Posterior cingulate gyrus (tissue), 11 donors: ENCODE results near the gene TPP1.
A peak's percentile ranks its signal among the peaks of the same experiment; 100 is the strongest.

Experiments used
- DNase-seq, 10 donors: peaks; one replicate each; pipeline versions ENCODE4 v3.0.0 to v3.0.0-alpha.2; 2020 to 2021; ENCODE audit warnings: mixed read lengths in 3 of 10
- intact Hi-C: fragments of 100-400 bp; cut with DNase I; formaldehyde crosslinking; loops from one replicate; pipeline ENCODE4 v1.15.1; 2023

The TPP1 gene

DNA sequence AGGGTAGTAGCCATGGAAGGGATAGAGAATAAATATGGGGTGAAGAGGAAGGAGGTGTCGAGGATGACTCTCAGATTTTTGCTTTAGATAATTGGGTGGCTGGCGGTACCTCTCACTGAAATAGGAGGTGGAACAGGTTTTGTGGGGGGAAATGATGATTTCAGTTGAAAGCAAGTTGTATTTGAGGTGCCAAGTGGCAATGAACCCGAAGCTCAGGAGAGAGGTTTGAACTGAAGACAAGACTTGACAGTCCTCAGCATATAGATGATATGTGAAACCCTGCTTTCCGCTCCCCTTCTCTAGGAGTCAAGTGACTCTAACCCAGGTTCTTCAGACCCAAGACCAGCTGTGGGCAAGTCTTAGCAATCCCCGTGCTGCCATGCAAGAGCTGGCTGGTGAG, 49.5 kb downstream of the TPP1 start:
- intact Hi-C loops: no loop called here
- no peak for DNase-seq

DNA sequence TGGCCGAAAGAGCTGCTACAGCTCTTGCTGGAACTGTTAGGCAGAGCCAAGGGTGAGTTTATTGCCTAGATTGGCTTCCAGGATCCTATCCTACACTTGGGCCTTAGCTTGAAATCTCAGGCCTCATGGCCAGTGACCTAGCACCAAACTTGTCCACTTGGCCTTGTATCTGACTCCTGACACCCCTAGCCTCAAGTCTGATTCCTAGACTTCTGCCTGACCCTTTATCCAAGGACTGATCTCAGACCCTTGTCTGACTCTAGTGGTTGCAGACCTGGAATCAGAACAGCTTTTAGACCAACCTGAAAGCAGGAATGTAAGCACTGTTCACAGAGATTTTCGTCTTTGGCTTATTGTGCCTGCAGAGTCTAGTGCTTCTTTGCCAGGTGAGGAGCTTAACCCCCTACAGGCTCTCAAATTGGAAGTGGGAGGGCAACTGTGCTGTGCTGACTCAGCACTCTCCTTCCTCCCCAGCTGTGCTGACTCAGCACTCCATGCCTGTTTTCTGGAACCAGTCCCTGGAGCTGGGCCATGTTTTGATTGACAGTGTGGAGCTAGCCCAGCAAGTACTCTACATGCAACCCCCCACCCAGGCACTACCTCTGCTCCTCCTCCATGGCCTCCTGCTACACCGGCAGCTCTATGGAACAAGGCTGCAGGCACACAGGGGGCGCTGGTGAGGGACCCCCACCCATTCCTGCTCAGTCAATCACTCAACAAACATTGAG, 50.9 kb downstream of the TPP1 start:
- intact Hi-C loops: no loop called here
- peak in 5 of 10 donors; percentile 25 to 89 (median 41) for DNase-seq

DNA sequence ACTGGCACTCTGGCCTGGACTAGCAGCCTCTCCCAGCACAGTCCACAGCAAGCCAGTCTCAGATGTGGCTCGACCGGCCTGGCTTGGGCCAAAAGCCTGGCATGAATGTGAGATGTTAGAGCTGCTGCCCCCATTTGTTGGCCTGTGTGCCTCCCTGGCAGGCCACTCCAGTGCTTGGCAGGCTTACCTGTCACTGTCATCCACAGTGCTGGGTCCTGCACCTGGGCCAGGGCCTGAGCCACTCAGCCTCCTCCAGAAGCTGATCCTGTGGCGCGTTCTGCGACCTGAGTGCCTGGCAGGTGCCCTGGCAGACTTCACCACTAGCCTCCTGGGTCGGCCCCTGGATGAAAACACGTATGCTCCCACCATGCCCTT, 51.9 kb downstream of the TPP1 start:
- intact Hi-C loops: no loop called here
- peak in 1 of 10 donors; percentile 86 for DNase-seq

DNA sequence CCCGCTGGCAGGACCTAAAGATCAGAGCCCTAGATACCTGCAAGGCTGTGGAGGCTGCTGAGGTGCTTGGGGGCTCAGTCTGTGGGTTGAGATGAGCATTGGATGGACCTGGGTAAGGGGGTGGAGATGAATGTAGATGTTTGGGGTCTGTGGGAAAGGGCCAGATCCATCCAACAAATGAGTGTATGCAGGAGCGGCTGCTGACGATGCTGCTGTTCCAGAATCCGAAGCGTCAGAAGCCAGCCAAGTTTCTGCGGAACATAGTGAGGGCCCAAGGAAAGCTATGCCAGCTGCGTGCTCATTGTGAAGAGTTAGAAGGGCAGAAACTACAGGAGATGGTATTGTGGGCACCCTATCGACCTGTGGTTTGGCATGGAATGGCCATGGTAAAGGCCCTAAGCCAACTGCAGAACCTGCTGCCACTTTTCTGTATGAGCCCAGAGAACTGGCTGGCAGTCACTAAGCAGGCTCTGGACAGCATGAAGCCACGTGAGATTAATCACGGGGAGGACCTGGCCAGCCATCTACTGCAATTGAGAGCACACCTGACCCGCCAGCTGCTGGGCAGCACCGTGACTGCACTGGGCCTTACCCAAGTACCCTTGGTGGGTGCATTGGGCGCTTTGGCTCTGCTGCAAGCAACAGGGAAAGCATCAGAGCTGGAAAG, 52.4 kb downstream of the TPP1 start:
- intact Hi-C loops: no loop called here
- DNase-seq: no peak

DNA sequence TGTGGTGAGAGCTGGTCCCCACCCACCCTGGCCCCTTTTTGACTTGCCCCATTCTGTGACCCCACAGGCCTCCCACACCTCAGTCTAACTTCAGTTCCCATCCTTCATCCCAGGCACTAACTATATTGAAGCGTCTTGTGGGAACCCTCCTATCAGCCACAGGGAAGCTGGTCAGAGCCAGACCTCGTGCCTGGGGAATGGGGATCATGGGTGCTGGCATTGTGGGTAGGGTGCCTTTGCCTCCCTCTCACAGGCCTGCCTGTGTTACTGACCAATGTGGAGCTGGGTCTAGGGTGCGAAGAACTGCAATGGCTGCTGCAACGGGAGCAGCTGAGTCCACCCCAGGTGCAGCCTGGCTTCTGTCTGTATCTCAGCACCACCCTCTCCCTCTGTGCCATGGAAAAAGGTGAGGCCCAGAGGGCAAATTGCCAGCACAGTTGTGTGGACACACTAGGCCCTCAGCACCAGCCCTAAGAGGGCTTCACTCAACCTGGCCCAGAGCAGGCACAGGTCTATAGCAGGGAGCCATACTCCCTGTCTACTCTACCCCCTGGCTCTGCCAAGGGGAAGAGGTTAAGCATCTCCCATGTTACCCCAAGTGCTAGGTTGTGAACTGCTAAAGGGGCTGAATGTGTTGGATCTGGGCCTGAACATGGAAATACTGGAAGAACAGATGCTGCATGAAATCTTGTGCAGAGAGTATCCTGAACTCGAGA, 53.1 kb downstream of the TPP1 start:
- intact Hi-C loops: no loop called here
- DNase-seq: no peak

DNA sequence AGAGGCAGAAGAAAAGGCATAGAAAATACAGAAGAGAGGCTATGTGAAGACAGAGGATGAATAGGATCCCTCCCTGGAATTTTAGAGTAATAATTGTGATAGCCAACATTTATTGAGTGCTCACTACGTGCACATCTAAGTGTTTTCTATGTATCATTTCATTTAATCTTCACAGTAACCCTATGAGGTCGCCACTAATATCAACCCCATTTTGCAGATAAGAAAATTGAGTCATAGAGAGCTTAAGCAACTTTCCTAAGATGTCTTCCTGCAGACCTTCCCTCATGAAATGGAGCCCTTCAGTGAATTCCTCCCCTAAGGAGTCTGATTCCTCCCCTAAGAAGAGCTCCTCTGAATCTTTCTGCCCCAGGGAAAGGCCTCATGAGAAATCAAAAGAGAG, 53.9 kb downstream of the TPP1 start:
- intact Hi-C loops: no loop called here
- DNase-seq: no peak

DNA sequence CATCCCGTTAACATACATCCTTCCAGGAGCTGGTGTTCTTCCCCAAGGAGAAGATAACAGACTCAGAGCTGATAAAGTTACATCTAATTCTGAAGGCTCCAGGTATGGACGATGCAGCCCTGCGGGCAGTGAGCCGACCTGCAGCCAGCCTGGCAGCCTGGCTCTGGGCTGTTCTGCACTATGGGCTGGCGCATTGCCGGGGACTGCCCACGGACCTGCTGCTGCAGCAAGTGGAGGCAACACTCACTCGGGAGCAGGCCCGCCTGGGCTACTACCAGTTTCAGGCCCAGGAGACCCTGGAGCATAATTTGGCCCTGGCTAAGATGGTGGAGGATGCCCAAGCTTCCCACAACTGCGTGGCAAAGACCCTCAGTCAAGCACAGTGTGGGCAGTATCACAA, 55.6 kb downstream of the TPP1 start:
- peak in 2 of 10 donors; percentile 83 to 91 for DNase-seq
- intact Hi-C loops: no loop called here

DNA sequence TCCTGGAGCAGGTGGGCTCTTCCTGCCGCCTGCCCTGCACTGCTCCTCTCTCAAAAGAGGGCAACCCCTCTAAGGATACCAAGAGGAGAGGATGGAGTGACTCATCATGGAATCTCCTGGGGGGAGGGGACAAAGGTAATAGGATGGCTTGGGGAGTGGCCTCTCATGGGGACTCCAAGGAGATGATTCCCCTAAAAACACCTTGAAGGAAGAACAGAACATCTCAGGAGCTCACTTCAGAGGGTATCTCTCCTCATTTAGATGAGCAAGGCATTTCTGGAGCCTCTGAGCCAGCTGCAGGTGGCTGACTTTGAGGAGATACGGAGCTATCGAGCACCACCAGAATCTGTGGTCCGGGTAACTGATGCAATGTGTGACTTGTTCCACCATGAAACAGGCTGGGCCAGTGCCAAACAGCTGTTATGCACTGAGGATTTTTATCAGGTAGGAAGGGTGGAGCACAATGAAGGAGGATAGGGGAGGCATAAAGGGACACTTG, 56.1 kb downstream of the TPP1 start:
- intact Hi-C loops: no loop called here
- no peak for DNase-seq
